Endodermal cell (in vitro differentiated cells): Measurements from ENCODE around the gene ABTB2. TPM values are rescaled to one million over a fixed set of nuclear protein-coding genes. Genes with fewer than 3 reads are reported as not detected.

ENCODE experiments used
- DNase-seq: peaks from one replicate; pipeline ENCODE4 v3.0.0-alpha.2; 2017
- H3K27ac ChIP-seq: 2 replicates; pipeline ENCODE4 v1.5.1; 2013; ENCODE audit warnings: mild to moderate bottlenecking, low read depth, low read length, moderate library complexity
- H3K27me3 ChIP-seq: 2 replicates; pipeline ENCODE4 v1.6.1; 2013; ENCODE audit warnings: mild to moderate bottlenecking, low read length, moderate library complexity; ENCODE audit not compliant: insufficient read depth, control insufficient read depth, poor library complexity, severe bottlenecking
- H3K36me3 ChIP-seq: 2 replicates; pipeline ENCODE4 v1.7.0; 2013; ENCODE audit warnings: mild to moderate bottlenecking, low read length, moderate library complexity; ENCODE audit not compliant: control insufficient read depth, insufficient read depth
- H3K4me1 ChIP-seq: one replicate; pipeline ENCODE4 v1.7.0; 2013; ENCODE audit warnings: low read length; ENCODE audit not compliant: control insufficient read depth, insufficient read depth
- H3K4me3 ChIP-seq: 2 replicates; pipeline ENCODE4 v1.5.1; 2013; ENCODE audit warnings: mild to moderate bottlenecking, low read length, moderate library complexity
- H3K9ac ChIP-seq: 2 replicates; pipeline ENCODE4 v1.6.1; 2013; ENCODE audit warnings: mild to moderate bottlenecking, low read length, moderate library complexity; ENCODE audit not compliant: poor library complexity, severe bottlenecking; ENCODE audit errors: extremely low read depth
- H3K9me3 ChIP-seq: 2 replicates; pipeline ENCODE4 v1.6.1; 2013; ENCODE audit warnings: mild to moderate bottlenecking, low read length, moderate library complexity; ENCODE audit not compliant: control insufficient read depth
- H3K27ac Mint-ChIP-seq: 2 replicates; pipeline ENCODE4 v1.8.0; 2020; ENCODE audit warnings: mixed read lengths
- H3K27me3 Mint-ChIP-seq: 2 replicates; pipeline ENCODE4 v1.8.0; 2021; ENCODE audit warnings: mild to moderate bottlenecking, mixed read lengths; ENCODE audit not compliant: insufficient read depth
- H3K36me3 Mint-ChIP-seq: 2 replicates; pipeline ENCODE4 v1.8.0; 2020; ENCODE audit warnings: low read depth, mixed read lengths
- H3K4me1 Mint-ChIP-seq: 2 replicates; pipeline ENCODE4 v1.8.0; 2020; ENCODE audit warnings: mixed read lengths
- H3K4me3 Mint-ChIP-seq: 2 replicates; pipeline ENCODE4 v1.8.0; 2020; ENCODE audit warnings: mild to moderate bottlenecking, moderate library complexity, mixed read lengths
- H3K9me3 Mint-ChIP-seq: 2 replicates; pipeline ENCODE4 v1.8.0; 2020; ENCODE audit warnings: mild to moderate bottlenecking, mixed read lengths
- CTCF ChIP-seq: fragments of 200-600 bp; sonication (generic); conservative IDR thresholded peaks from 2 replicates; pipeline ENCODE4 v1.5.0; 2021; ENCODE audit warnings: antibody characterized with exemption, mild to moderate bottlenecking
- WGBS, 2 experiments: methylation state at CpG; one replicate each; pipeline versions ENCODE4 v1.1.5 to v1.1.7; 2013; ENCODE audit warnings: missing lambda C conversion rate in 2 of 2, mixed read lengths in 1 of 2; ENCODE audit not compliant: insufficient coverage in 1 of 2, insufficient read length in 1 of 2; 5-methylcytosine and 5-hydroxymethylcytosine counted together
- total RNA-seq, 2 donors: library from RNA; stranded (reverse); fragmentation: NEBNext Ultra II Directional in 1 of 2; extraction: Animal tissue kit (Norgen Biotek cat#: 25700) in 1 of 2; gene quantifications; 2 replicates in 1 of 2; 3 replicates in 1 of 2; pipeline ENCODE4 v1.2.1, GENCODE V29; 2021

Gene ABTB2
- total RNA-seq, 2 donors from 2014 or later, result 2.9 to 5.2 TPM

DNA sequence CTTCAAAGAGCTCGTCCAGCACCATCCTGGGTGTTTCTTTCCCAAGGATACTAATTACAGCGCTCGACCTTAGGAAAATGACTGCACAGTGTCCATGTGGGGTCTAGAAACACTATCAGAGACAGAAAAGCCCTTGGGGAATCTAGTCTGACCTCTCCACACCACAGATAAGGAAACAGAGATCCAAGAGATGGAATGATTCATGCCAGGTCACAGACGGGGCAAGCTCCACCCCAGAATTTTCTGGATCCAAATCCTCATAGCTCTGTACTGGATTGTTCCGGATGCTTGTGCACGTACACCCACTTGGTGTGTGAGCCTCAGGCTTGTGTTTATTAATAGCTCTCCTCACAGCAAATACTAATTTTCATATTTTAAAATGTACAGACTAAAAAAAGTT, 11.3 kb downstream of the ABTB2 start:
- Mint-ChIP-seq H3K9me3 (no peaks in the 10 kb centered on the region), H3K4me1 (peaks cover 23% of the 10 kb centered on the region), H3K4me3 (no peak overlapping the region), H3K36me3 (no peaks in the 10 kb centered on the region), H3K27me3 (peaks cover 17% of the 10 kb centered on the region), H3K27ac (no peak overlapping the region)
- Histone ChIP-seq H3K9me3 (no peaks in the 10 kb centered on the region), H3K36me3 (peaks cover 6% of the 10 kb centered on the region), H3K9ac (no peak overlapping the region), H3K27ac (no peak overlapping the region), H3K4me3 (no peak overlapping the region), H3K27me3 (no peaks in the 10 kb centered on the region), H3K4me1 (peaks cover 9% of the 10 kb centered on the region)
- no peak for TF ChIP-seq CTCF
- DNase-seq, result no peak
- WGBS, 2 experiments, result 94 to 100% methylated on average over 4 to 6 of the region's 6 CpGs

DNA sequence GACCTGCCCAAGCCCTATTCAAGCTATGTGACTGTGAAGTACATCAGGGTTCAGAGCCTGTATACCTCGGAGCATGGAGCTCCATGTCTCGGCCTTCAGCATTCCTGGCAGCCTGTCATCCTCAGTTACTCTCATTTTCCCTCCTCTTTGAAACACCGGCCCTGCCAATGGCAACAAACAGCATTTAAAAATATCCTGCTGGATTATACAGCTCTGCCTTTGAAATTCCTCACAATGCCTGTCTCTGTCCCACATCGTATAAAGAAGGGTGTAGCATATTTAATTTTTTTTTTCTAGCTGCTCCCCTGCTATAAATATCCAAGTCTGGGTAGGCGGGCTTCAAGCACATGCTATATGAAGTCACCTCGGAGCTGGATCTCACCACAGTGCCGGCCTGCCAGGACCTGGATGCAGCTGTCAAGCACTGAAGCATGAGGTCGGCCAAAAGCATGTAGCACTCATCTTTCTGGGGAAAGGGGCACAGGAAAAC, 11.8 kb downstream of the ABTB2 start:
- no peak for DNase-seq
- Mint-ChIP-seq H3K27me3 (peaks cover 14% of the 10 kb centered on the region), H3K4me1 (peaks cover 28% of the 10 kb centered on the region), H3K27ac (no peak overlapping the region), H3K9me3 (no peaks in the 10 kb centered on the region), H3K36me3 (no peaks in the 10 kb centered on the region), H3K4me3 (no peak overlapping the region)
- Histone ChIP-seq H3K36me3 (peaks cover 5% of the 10 kb centered on the region), H3K27me3 (no peaks in the 10 kb centered on the region), H3K9ac (no peak overlapping the region), H3K27ac (no peak overlapping the region), H3K4me3 (no peak overlapping the region), H3K9me3 (no peaks in the 10 kb centered on the region), H3K4me1 (peaks cover 14% of the 10 kb centered on the region)
- 93 to 96% methylated on average over 7 to 8 of the region's 8 CpGs for WGBS, 2 experiments
- TF ChIP-seq CTCF, result no peak

- Mint-ChIP-seq H3K36me3 (no peaks in the 10 kb centered on the region), H3K4me3 (no peak overlapping the region), H3K9me3 (no peaks in the 10 kb centered on the region), H3K27me3 (peaks cover 14% of the 10 kb centered on the region), H3K4me1 (peaks cover 33% of the 10 kb centered on the region), H3K27ac (no peak overlapping the region)
- H3K4me3 ChIP-seq, result no peak overlapping the region
- no peak for TF ChIP-seq CTCF
- WGBS, 2 experiments, result 87 to 90% methylated on average over 2 to 3 of the region's 3 CpGs
- no peak overlapping the region for H3K9ac ChIP-seq
- H3K4me1 ChIP-seq, result peaks cover 16% of the 10 kb centered on the region
- H3K27ac ChIP-seq, result no peak overlapping the region
- no peaks in the 10 kb centered on the region for H3K36me3 ChIP-seq
- H3K27me3 ChIP-seq, result no peaks in the 10 kb centered on the region
- no peak for DNase-seq
- H3K9me3 ChIP-seq, result no peaks in the 10 kb centered on the region
Observed at GRCh38 chr11:34345540-34345876, 12.3 kb downstream of the ABTB2 start.
